Measurements from ENCODE around the gene CCDC127.

CCDC127 gene

GRCh38 chr5:155651-156410, 62.1 kb downstream of the CCDC127 start:
- no peak for DNase-seq

DNA sequence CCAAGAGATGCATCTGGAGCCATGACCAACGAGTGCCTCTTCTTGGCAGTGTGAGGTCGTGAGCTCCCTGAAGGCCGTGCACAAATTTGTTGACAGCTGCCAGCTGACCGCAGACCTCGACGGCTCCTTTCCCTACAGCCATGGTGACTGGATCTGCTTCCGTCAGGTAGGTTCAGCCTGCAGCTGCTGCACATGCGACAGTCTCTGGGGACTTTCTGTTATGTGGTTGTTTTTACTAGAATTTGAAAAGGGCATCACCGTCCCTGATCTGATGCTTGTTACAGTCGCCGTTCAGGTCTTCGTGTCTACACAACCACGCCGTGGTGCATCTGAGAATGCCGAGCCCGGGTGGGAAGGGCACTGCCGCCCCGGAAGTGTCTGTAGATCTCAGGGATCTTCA, 63.1 kb downstream of the CCDC127 start:
- DNase-seq = no peak

DNA sequence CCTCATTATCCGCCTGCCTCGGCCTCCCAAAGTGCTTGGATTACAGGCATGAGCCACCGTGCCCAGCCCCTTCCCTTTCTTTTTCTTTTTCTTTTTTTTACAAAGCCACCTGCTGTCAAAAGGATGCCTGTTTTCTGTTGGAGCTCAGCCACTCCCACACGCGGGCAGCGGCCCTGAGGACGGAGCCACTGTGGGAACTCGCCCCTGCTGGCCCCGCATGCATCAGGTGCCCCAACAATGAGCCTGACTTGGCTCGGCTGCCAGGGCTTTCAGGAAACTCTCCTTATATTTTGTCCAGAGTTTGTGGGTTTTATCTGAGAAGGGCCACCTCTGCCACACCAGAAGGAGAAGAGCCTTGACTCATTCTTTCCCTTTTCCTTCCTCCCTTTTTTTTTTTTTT, 63.7 kb downstream of the CCDC127 start:
- DNase-seq = no peak

DNA sequence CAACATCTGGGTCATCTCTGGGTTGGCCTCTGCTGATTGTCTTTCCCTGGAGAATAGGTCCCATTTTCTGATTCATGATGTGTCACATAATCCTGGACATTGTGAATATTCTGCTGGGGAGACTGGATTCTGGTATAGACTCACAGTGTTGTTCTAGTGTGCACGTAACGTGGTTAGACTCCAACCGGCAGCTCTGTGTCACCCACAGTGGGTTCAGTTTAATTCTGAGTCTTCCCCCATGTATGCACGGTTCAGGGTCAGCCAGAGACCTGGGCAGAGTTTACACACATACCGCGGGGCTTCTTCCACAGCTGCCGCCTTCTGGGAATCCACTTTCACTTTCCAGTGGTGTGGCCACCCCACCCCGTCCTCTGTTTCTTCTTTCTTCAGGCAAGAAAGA, 64.7 kb downstream of the CCDC127 start:
- DNase-seq = no peak

DNA sequence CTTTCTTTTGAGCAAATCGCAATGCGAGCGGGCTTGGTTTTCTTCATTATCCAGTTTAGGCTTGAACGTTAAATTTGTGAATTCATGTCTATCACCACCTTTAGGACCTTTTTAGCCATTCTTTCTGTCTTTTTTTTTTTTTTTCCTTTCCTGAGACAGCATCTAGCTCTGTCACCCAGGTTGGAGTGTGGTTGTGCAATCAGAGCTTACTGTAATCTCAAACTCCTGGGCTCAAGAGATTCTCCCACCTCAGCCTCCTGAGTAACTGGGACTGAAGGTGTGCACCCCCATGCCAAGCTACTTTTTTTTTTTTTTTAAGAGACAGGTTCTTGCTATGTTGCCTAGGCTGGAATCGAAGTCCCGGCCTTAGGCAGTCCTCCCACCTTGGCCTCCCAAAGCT, 65.9 kb downstream of the CCDC127 start:
- DNase-seq = no peak

DNA sequence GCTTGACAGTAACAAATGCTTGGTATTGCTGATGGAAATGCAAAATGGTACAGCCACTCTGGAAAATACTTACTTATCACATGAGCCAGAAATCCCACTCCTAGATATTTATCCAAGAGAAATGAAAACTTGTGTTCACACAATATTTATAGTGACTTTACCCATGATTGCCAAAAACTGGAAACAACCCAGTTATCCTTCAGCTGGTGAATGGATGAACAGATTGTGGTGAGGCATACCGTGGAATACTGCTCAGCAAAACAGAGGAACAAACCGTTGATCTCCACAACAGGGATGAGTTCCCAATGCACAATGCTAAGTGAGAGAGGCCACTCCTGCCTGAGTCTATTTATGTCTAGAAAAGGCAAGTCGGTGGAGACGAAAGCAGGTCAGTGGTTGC, 67.2 kb downstream of the CCDC127 start:
- no peak for DNase-seq

DNA sequence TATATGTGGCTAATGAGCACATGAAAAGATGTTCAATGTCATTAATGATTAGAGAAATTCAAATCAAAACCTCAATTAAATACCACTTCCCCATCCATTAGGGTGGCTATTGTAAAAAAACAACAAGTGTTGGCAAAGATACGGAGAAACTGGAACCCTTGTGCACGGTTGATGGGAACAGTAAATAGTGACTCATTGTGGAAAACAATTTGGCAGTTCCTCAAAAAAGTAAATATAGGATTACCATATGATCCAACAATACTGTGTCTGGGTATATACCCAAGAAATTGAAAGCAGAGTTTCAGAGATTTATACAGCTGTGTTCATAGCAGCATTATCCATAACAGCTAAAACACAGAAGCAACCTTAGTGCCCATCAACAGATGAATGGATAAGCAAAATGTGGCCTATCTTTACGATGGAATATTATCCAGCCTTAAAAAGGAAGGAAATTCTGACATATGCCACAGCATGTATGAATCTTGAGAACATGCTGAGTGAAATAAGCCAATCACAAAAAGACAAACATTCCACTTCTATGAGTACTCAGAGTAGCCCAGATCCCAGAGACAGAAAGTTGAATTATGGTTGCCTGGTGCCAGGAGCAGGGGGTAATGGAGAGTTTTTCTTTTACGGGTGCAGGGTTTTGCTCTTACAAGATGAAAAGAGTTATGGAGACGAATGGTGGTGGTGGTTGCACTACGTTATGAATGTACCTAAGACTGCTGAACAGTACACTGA, 68.0 kb downstream of the CCDC127 start:
- no peak for DNase-seq

GRCh38 chr5:147751-148150, 70.2 kb downstream of the CCDC127 start:
- DNase-seq = no peak
